ENCODE measurements around the gene RDH13.

- TF ChIP-seq CTCF (IDR thresholded peaks at IDR 0.05; ENCODE audit: insufficient read depth, low read length) (no peak), REST (IDR thresholded peaks at IDR 0.05; ENCODE audit: insufficient replicate concordance, low read depth) (no peak)
Measured at GRCh38 chr19:55099557-55100506, 36.9 kb upstream of the RDH13 start.

All from HL-60 (cell line).